GM23338 (cell line): ENCODE measurements around the gene SACS. TPM values are rescaled to one million over a fixed set of nuclear protein-coding genes. Genes with fewer than 3 reads are reported as not detected.

Experiments
- polyA plus RNA-seq: library from polyadenylated mRNA; unstranded; fragments of >200 nt; fragmentation: Nextera tagmentation; extraction: Ambion mirVana; gene quantifications from 2 replicates; pipeline ENCODE4 v1.2.1, GENCODE V29; 2016
- total RNA-seq: library from RNA; depleted of rRNA; stranded (reverse); fragments of >200 nt; shearing (Covaris generic); gene quantifications from 2 replicates; pipeline ENCODE4 v1.2.3, GENCODE V29; 2014; rRNA removed

SACS gene
- total and polyA plus RNA-seq, 2 experiments from 2014 or later, result 13.8 to 58.7 TPM

Other genes with a start within 250 kb of the SACS start
- gene TNFRSF19, start 136.7 kb upstream of the SACS start, total RNA-seq, result 0.35 and 0.93 TPM in 2 replicates
- gene TNFRSF19, start 136.7 kb upstream of the SACS start, polyA plus RNA-seq, result 0.21 and 0.24 TPM in 2 replicates